Activated naive CD4-positive, alpha-beta T cell treated with anti-CD3 and anti-CD28 coated beads for 36 hours (primary cell): Measurements from ENCODE around the gene UST. TPM values are rescaled to one million over a fixed set of nuclear protein-coding genes. Genes with fewer than 3 reads are reported as not detected.
"Not testable (repeated sequence)": the region's sequence is repeated elsewhere in the genome, so short reads cannot be mapped to it uniquely, and the experiment has no call there.

Source experiments
- CTCF ChIA-PET: fragments of 350-600 bp; sonication (Branson Sonifier 250); formaldehyde crosslinking; loops from one replicate; lab custom pipeline; 2021; ENCODE audit warnings: antibody characterized with exemption; lab: Charles Lee
- DNase-seq: peaks from one replicate; pipeline ENCODE4 v3.0.0-alpha.2; 2020
- H3K27ac Mint-ChIP-seq: one replicate; pipeline ENCODE4 v1.8.0; 2021; ENCODE audit warnings: mild to moderate bottlenecking, mixed read lengths
- H3K27me3 Mint-ChIP-seq: one replicate; pipeline ENCODE4 v1.8.0; 2021; ENCODE audit warnings: low read depth, mixed read lengths
- H3K36me3 Mint-ChIP-seq: one replicate; pipeline ENCODE4 v1.8.0; 2021; ENCODE audit warnings: low read depth, mixed read lengths
- H3K4me1 Mint-ChIP-seq: one replicate; pipeline ENCODE4 v1.8.0; 2021; ENCODE audit warnings: low read depth, mixed read lengths
- H3K4me3 Mint-ChIP-seq: one replicate; pipeline ENCODE4 v1.8.0; 2021; ENCODE audit warnings: mild to moderate bottlenecking, moderate library complexity, mixed read lengths
- H3K9me3 Mint-ChIP-seq: one replicate; pipeline ENCODE4 v1.8.0; 2021; ENCODE audit warnings: mixed read lengths
- intact Hi-C: fragments of 100-400 bp; cut with micrococcal nuclease; formaldehyde crosslinking; loops from one replicate; pipeline ENCODE4 v1.15.1; 2023
- total RNA-seq, 2 experiments: library from RNA; stranded (reverse); gene quantifications; one replicate each; pipeline ENCODE4 v1.2.3, GENCODE V29; 2021

The UST gene
- total RNA-seq, 2 experiments from 2014 or later, result 0.20 to 0.74 TPM

DNA sequence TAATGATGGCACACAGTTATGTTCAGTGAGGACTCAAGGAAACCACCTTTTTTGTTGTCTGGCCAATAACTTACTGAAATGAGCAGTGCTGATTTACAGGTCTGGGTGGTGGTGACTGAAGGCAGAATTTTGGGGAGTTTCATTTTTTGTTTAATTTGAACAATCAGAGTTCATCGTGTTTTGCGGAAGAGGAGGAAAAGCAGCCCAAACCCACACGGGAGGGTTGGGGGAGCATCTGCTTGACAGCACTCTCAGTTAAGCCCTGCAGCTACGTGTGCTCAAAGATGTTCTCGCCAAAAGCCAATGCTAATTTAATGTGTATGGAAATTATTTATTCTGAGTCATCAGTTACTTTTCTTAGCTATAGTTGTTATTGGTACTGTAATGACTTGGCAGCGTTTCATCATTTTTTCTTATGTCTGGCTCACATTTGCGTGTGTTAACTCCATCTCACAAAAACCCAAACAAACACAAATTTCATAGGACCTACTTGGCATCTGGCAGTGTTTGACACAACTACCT lies 89.2 kb downstream of the UST start:
- Mint-ChIP-seq H3K27me3 (peaks cover 14% of the 10 kb centered on the region), H3K9me3 (no peaks in the 10 kb centered on the region), H3K4me1 (peaks cover 17% of the 10 kb centered on the region), H3K27ac (no peak overlapping the region), H3K36me3 (no peaks in the 10 kb centered on the region), H3K4me3 (peak overlapping the region; percentile 5)
- peak; percentile 23 for DNase-seq
- intact Hi-C loops, result loop anchor here (1.0 kb wide), 1 partner anchor 55 kb away; no protein-coding TSS in a partner anchor
- CTCF ChIA-PET, result no interaction called here

DNA sequence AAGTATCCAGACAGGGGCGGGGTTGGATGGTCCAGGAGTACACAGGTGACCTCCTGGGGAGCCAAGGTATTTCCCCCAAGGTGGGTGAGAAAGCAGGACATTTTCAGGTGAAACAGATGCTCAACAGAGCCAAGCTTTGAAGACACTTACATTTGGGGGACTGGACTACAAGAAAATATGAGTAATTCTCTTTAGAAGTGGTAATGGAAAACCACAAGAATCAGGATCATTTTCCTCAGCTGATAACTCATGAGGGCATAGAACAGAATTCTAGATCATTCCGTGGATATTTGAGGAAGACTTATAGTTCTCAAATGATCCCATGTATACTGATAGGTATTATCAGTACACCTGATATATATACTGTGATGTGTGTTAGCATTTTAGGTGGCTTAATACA lies 89.9 kb downstream of the UST start:
- Mint-ChIP-seq H3K36me3 (no peaks in the 10 kb centered on the region), H3K27ac (no peak overlapping the region), H3K9me3 (no peaks in the 10 kb centered on the region), H3K4me3 (no peak overlapping the region), H3K4me1 (peaks cover 16% of the 10 kb centered on the region), H3K27me3 (peaks cover 14% of the 10 kb centered on the region)
- no peak for DNase-seq
- intact Hi-C loops, result no loop called here
- CTCF ChIA-PET, result no interaction called here

DNA sequence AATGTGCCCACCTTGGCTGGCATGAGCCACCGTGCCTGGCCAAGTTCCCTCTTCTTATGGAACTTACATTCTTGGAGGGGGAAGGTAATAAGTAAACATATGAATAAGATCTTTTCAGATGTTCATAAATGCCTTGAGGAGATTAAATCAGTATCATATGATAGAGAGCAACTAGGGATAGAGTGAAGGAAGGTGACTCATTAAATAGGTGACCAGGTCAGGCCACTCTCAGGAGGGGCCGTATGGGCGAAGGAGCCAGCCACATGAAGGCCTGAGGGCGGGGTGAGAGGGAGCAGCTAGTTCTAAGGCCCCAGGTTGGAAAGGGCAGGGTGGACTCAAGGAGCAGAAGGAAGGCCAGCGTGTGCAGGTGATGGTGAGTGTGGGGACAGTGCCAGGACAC lies 91.1 kb downstream of the UST start:
- no peaks in the 10 kb centered on the region for H3K9me3 Mint-ChIP-seq
- H3K36me3 Mint-ChIP-seq, result no peaks in the 10 kb centered on the region
- no peak overlapping the region for H3K4me3 Mint-ChIP-seq
- intact Hi-C loops, result no loop called here
- H3K27me3 Mint-ChIP-seq, result peaks cover 5% of the 10 kb centered on the region
- CTCF ChIA-PET, result no interaction called here
- DNase-seq, result no peak
- H3K27ac Mint-ChIP-seq, result no peak overlapping the region
- peaks cover 16% of the 10 kb centered on the region for H3K4me1 Mint-ChIP-seq

DNA sequence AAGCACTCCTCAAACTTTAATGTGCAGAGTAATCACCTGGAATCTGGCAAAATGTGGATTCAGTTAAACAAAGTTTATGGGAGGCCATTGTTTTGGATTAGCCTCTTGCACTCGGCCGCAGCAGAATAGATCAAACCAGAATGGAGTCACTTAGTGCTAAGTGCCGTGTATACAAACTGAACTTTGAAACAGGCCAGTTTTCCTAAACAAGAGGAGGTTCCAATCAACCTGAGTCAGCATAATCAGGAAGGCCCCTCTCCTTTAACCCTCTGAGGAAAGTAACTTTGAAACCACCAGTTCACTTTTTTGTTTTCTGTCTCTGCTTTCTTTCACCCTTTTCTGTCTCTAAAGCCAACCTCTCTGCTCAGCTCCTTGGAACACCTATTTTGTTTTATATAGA lies 92.2 kb downstream of the UST start:
- H3K36me3 Mint-ChIP-seq, result no peaks in the 10 kb centered on the region
- no peak overlapping the region for H3K4me3 Mint-ChIP-seq
- no peak overlapping the region for H3K27ac Mint-ChIP-seq
- no peaks in the 10 kb centered on the region for H3K27me3 Mint-ChIP-seq
- CTCF ChIA-PET, result interaction anchor here (0.9 kb wide), 1 partner anchor 16 kb away, joined by 6 read pairs; no protein-coding TSS in a partner anchor
- peaks cover 16% of the 10 kb centered on the region for H3K4me1 Mint-ChIP-seq
- intact Hi-C loops, result no loop called here
- DNase-seq, result no peak
- no peaks in the 10 kb centered on the region for H3K9me3 Mint-ChIP-seq

DNA sequence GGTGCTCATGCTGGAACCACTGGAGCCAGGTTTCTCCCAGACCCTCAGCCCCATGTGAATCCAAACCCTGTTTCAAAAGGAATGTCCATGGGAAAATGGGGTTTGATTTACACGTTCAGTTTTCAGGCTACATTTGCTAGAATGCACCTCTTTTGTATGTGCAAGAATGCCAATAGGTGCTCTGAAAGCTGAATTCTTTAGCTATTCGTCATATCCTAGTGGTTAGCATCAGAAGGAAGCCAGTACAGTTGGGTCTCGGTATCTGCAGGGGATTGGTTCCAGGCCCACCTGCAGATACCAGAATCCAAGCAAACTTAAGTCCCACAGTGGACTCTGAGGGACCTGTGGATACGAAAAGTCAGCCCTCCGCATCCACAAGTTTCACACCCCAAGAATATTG lies 93.4 kb downstream of the UST start:
- no peaks in the 10 kb centered on the region for H3K27me3 Mint-ChIP-seq
- peaks cover 16% of the 10 kb centered on the region for H3K4me1 Mint-ChIP-seq
- no peak overlapping the region for H3K27ac Mint-ChIP-seq
- CTCF ChIA-PET, result no interaction called here
- no peaks in the 10 kb centered on the region for H3K36me3 Mint-ChIP-seq
- no peaks in the 10 kb centered on the region for H3K9me3 Mint-ChIP-seq
- no peak for DNase-seq
- intact Hi-C loops, result no loop called here
- H3K4me3 Mint-ChIP-seq, result no peak overlapping the region

DNA sequence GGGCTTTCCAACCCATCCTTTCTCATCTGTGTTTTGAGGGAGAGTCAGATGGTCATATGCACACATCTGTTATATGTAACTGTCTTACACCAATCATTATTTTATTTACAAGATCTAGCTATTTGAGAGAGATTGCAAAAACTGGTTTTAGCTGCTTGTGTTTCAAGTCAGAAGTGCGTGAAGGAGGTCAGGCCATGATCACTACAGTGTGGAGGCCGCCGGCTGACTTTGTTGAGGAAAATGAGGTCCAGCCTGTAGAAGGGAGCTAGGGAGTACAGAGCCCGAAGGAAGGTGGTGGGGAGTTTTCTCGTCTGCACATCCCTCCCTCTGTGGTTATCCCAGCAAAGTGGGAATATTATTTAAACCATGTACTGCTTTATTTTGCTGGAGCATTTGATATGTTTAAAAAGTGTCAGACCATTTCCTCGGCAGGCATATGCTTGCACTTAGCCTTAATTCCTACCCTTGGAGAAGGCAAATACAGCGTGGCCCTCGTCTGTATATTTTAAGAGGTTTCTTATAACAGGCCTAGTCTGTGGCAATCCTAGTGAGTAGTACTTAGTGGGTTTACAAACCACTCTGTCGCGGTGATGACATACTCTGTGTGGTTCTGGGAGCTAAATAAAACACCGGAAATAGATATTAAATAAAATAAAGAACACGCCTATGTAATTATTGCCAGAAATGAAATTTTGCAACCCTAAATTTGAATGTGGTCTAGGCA lies 95.6 kb downstream of the UST start:
- intact Hi-C loops, result no loop called here
- H3K4me1 Mint-ChIP-seq, result no peaks in the 10 kb centered on the region
- H3K27me3 Mint-ChIP-seq, result no peaks in the 10 kb centered on the region
- H3K27ac Mint-ChIP-seq, result no peak overlapping the region
- CTCF ChIA-PET, result no interaction called here
- H3K4me3 Mint-ChIP-seq, result no peak overlapping the region
- H3K36me3 Mint-ChIP-seq, result no peaks in the 10 kb centered on the region
- H3K9me3 Mint-ChIP-seq, result no peaks in the 10 kb centered on the region
- no peak for DNase-seq

DNA sequence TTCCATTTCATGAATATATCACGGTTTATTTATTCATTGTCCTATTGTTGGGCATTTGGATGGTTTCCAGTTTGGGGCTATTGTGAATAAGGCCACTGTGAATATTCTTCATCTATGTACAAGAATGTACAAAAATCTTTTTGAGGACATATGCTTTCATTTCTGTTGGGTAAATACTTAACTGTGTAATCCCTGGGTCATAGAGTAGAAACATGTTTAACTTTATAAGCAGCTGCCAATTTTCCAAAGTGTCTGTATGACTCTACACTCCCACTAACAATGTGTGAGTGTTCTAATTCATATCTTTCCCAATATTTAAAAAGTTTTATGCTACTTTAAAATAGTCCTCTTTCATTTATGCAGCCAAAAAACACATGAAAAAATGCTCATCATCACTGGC lies 98.6 kb downstream of the UST start:
- intact Hi-C loops, result no loop called here
- Mint-ChIP-seq H3K27me3 (no peaks in the 10 kb centered on the region), H3K9me3 (no peaks in the 10 kb centered on the region), H3K4me1 (no peaks in the 10 kb centered on the region), H3K4me3 (no peak overlapping the region), H3K27ac (no peak overlapping the region), H3K36me3 (no peaks in the 10 kb centered on the region)
- no peak for DNase-seq
- CTCF ChIA-PET, result no interaction called here

DNA sequence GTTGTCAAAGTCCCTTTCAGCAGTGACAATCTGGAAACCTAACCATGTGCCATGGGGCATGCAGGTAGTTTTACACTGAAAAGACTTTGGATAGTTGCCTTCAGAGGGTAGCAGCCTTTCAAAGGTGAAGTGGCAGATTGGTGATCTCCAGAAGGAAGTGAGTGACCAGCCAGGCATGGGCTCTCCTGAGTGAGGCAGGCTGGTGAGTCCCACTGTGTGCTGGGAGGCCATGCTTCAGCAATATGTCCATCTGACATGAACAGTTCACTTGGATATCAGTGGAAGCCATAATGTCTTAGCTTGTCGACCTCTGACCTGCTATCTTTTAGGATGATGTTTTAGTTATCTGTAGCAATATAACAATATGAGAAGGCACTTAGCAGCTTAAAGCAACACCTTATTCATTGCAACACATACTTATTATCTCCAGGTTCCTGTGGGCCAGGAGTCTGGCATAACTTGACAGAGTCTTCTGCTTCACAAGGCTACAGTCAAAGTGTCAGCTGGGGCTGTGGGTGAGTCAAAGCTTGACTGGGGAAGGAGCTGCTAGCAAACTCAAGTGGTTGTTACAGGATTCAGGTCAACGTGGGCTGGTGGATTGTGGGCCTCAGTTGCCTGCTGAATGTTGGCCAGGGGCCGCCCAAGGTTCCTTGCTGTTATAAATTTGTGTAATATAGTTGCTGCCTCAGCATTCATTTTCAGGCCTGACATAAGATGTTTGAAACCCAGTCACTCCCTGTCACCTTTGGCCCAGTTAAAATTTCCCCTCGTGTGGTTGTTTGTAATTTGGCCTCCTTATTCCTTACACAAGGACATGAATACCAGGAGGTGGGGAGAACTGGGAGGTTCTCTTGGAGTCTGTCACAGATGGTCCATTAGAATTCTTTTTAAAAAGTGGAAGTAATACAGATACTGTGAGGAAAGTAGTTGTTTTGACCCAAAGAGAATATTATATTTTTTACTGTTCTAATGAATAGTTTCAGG lies 100.2 kb downstream of the UST start:
- Mint-ChIP-seq H3K4me1 (no peaks in the 10 kb centered on the region), H3K27me3 (no peaks in the 10 kb centered on the region), H3K4me3 (no peak overlapping the region), H3K27ac (no peak overlapping the region), H3K36me3 (no peaks in the 10 kb centered on the region), H3K9me3 (no peaks in the 10 kb centered on the region)
- CTCF ChIA-PET, result no interaction called here
- intact Hi-C loops, result no loop called here
- DNase-seq, result no peak

DNA sequence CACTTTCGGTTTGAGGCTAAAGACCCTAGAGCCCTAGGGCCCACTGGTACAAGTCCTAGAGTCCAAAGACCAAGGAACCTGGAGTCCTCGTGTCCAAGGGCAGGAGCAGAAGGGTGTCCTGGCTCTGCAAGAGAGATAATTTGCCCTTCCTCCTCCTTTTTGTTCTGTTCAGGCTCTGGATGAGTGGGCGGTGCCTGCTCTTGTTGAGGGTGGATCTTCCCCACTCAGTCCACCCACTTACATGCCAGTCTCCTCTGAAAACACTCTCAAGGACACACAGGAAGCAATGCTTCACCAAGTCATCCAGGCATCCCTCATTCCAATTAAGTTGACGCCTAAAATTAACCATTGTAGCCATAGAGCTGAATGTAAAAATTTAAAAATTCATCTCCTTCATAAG lies 102.1 kb downstream of the UST start:
- no peaks in the 10 kb centered on the region for H3K27me3 Mint-ChIP-seq
- H3K4me1 Mint-ChIP-seq, result no peaks in the 10 kb centered on the region
- intact Hi-C loops, result no loop called here
- no peaks in the 10 kb centered on the region for H3K36me3 Mint-ChIP-seq
- H3K27ac Mint-ChIP-seq, result no peak overlapping the region
- H3K4me3 Mint-ChIP-seq, result no peak overlapping the region
- no peaks in the 10 kb centered on the region for H3K9me3 Mint-ChIP-seq
- CTCF ChIA-PET, result no interaction called here
- no peak for DNase-seq

DNA sequence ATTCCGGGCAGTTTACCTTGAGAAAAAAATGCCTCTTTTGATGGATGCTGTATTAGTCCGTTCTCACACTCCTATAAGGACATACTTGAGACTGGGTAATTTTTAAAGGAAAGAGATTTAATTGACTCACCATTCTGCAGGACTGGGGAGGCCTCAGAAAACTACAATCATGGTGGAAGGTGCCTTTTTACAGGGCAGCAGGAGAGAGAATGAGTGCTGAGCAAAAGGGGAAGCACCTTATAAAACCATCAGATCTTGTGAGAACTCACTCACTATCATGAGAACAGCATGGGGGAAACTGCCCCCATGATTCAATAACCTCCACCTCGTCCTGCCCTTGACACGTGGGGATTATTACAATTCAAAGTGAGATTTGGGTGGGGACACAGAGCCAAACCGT lies 102.6 kb downstream of the UST start:
- H3K27me3 Mint-ChIP-seq, intact Hi-C loops, H3K27ac Mint-ChIP-seq, H3K36me3 Mint-ChIP-seq, CTCF ChIA-PET, DNase-seq, H3K4me3 Mint-ChIP-seq, H3K9me3 Mint-ChIP-seq, H3K4me1 Mint-ChIP-seq: not testable (repeated sequence)

DNA sequence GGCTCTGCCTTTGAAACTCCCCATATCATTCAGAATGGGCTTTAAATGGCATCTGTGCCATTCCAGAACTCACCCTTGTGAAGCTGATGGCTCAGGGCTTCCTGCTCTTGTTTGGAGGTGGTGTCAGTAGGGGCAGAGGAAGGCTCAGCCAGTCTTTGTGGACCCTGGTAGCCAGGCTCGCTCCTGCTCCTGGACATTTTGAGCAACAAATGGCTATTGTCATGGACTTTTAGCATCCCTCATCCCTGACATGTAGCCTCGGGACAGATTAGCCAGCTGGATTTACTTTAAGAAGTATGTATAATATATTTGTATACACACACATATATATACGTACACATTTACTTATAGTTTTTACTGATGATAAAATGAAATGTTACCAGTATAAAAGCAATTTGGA lies 104.1 kb downstream of the UST start:
- H3K9me3 Mint-ChIP-seq, result no peaks in the 10 kb centered on the region
- H3K4me1 Mint-ChIP-seq, result no peaks in the 10 kb centered on the region
- no peak overlapping the region for H3K4me3 Mint-ChIP-seq
- CTCF ChIA-PET, result no interaction called here
- peaks cover 8% of the 10 kb centered on the region for H3K27me3 Mint-ChIP-seq
- intact Hi-C loops, result no loop called here
- DNase-seq, result no peak
- no peak overlapping the region for H3K27ac Mint-ChIP-seq
- H3K36me3 Mint-ChIP-seq, result no peaks in the 10 kb centered on the region

DNA sequence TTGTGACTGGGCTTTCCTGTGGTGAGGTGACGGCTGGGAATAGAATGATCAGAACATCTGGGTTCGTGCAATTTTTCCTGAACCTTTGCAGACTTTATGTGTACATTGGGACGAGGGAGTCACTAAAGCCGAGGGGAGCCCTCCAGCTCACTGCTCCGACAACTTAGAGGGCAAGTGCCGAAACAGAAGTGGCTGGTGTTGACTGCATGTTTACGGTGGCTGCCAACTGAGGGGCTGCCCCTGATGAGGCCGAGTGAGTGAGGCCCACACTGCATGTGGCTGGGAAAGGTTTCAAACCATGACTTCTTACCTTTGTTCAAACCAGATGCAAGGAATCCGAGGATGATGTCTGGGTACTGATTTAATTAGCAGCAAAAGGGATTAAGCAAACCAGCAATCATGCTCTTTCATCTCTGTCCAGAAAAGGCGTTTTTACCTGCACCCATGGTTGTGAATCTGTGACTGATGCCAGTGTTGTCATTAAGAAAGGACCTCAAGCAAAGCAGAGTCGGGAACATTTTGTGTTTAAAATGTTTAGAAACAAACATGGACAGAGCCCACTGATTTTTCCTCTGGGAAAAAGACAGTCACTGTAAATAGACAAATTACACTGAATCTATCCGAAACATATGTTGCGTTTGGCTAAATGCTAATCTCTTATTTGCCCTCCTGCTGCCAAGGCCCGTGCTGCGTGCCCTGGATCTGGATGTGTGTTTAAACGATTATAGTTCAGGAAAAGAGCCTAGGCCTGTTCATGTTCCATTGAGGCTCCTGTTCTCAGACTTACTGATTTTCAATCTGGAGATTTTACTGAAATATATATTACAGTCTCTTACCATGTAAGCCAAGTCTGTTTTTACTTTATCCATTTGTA lies 105.1 kb downstream of the UST start:
- CTCF ChIA-PET, result no interaction called here
- intact Hi-C loops, result no loop called here
- Mint-ChIP-seq H3K36me3 (no peaks in the 10 kb centered on the region), H3K27ac (no peak overlapping the region), H3K4me3 (no peak overlapping the region), H3K9me3 (no peaks in the 10 kb centered on the region), H3K27me3 (peaks cover 8% of the 10 kb centered on the region), H3K4me1 (no peaks in the 10 kb centered on the region)
- no peak for DNase-seq
